Neural cell (in vitro differentiated cells): Measurements from ENCODE around the gene COL25A1. TPM values are rescaled to one million over a fixed set of nuclear protein-coding genes. Genes with fewer than 3 reads are reported as not detected.

Experiments
- H2AFZ ChIP-seq: fragments of 200-600, 300-800 bp; sonication (generic), shearing (Covaris generic); 2 replicates; pipeline ENCODE4 v1.6.0; 2014; ENCODE audit warnings: low read depth, mild to moderate bottlenecking, antibody characterized with exemption, low read length, moderate library complexity
- H3F3A ChIP-seq: fragments of 200-600 bp; shearing (Covaris generic); 2 replicates; pipeline ENCODE4 v1.6.1; 2016; ENCODE audit warnings: mild to moderate bottlenecking, moderate library complexity, mixed read lengths, antibody characterized with exemption, low read length; ENCODE audit not compliant: insufficient read depth, poor library complexity, severe bottlenecking
- H3K27ac ChIP-seq: fragments of 200-600, 300-800 bp; sonication (generic), shearing (Covaris generic); 2 replicates; pipeline ENCODE4 v1.5.1; 2014; ENCODE audit warnings: mild to moderate bottlenecking, low read length, moderate library complexity
- H3K27me3 ChIP-seq: fragments of 300-800, 200-600 bp; sonication (generic), shearing (Covaris generic); 2 replicates; pipeline ENCODE4 v1.6.0; 2014; ENCODE audit warnings: mild to moderate bottlenecking, low read depth, low read length, moderate library complexity; ENCODE audit not compliant: insufficient read depth
- H3K36me3 ChIP-seq: fragments of 300-800, 200-600 bp; sonication (generic), shearing (Covaris generic); 2 replicates; pipeline ENCODE4 v1.5.1; 2014; ENCODE audit warnings: mild to moderate bottlenecking, antibody characterized with exemption, low read length, moderate library complexity; ENCODE audit not compliant: insufficient read depth
- H3K4me2 ChIP-seq: fragments of 300-800, 200-600 bp; sonication (generic), shearing (Covaris generic); 2 replicates; pipeline ENCODE4 v1.6.0; 2014; ENCODE audit warnings: mild to moderate bottlenecking, low read length
- H3K4me3 ChIP-seq: fragments of 300-800, 200-600 bp; sonication (generic), shearing (Covaris generic); 2 replicates; pipeline ENCODE4 v1.5.1; 2014; ENCODE audit warnings: mild to moderate bottlenecking, low read length, moderate library complexity
- H3K79me2 ChIP-seq: fragments of 200-600 bp; shearing (Covaris generic); replicated peaks from 2 replicates; pipeline ENCODE4 v1.6.0; 2014; ENCODE audit warnings: mild to moderate bottlenecking, low read length, moderate library complexity; ENCODE audit not compliant: insufficient read depth
- H3K9ac ChIP-seq: fragments of 300-800, 200-600 bp; sonication (generic), shearing (Covaris generic); 2 replicates; pipeline ENCODE4 v1.6.1; 2016; ENCODE audit warnings: mild to moderate bottlenecking, low read length, mixed read lengths
- H3K9me2 ChIP-seq: fragments of 200-600 bp; shearing (Covaris generic); 2 replicates; pipeline ENCODE4 v1.6.1; 2016; ENCODE audit warnings: mild to moderate bottlenecking, low read length, mixed read lengths; ENCODE audit not compliant: insufficient read depth
- H3K9me3 ChIP-seq: fragments of 200-600, 300-800 bp; sonication (generic), shearing (Covaris generic); 2 replicates; pipeline ENCODE4 v1.6.1; 2016; ENCODE audit warnings: mild to moderate bottlenecking, mixed run types, low read length, moderate library complexity, mixed read lengths
- H4K20me1 ChIP-seq: fragments of 200-600 bp; shearing (Covaris generic); 2 replicates; pipeline ENCODE4 v1.6.1; 2016; ENCODE audit warnings: mild to moderate bottlenecking, mixed run types; ENCODE audit not compliant: insufficient read depth
- CTCF ChIP-seq: fragments of 450-650 bp; IDR thresholded peaks from 2 replicates; pipeline ENCODE4 v1.5.1; 2014; ENCODE audit warnings: antibody characterized with exemption, mild to moderate bottlenecking, moderate library complexity; ENCODE audit not compliant: poor library complexity, severe bottlenecking
- EP300 ChIP-seq: fragments of 450-650 bp; conservative IDR thresholded peaks from 2 replicates; pipeline ENCODE4 v1.6.1; 2014; ENCODE audit warnings: antibody characterized with exemption, mild to moderate bottlenecking, moderate library complexity; ENCODE audit not compliant: poor library complexity, severe bottlenecking
- EZH2 ChIP-seq: fragments of 200-600, 300-800 bp; shearing (Covaris generic), sonication (generic); IDR thresholded peaks from 2 replicates; pipeline ENCODE4 v1.6.1; 2014; ENCODE audit warnings: antibody characterized with exemption, low read length, borderline replicate concordance, mild to moderate bottlenecking; ENCODE audit not compliant: insufficient read depth, poor library complexity, severe bottlenecking
- MXI1 ChIP-seq: fragments of 450-650 bp; conservative IDR thresholded peaks from 2 replicates; pipeline ENCODE4 v1.6.1; 2014; ENCODE audit warnings: antibody characterized with exemption, mild to moderate bottlenecking; ENCODE audit not compliant: poor library complexity, severe bottlenecking
- POLR2AphosphoS5 ChIP-seq: IDR thresholded peaks from 2 replicates; pipeline ENCODE4 v1.6.1; 2012
- RAD21 ChIP-seq: fragments of 450-650 bp; conservative IDR thresholded peaks from 2 replicates; pipeline ENCODE4 v1.6.1; 2014; ENCODE audit warnings: antibody characterized with exemption, mild to moderate bottlenecking, moderate library complexity
- REST ChIP-seq: IDR thresholded peaks from 2 replicates; pipeline ENCODE4 v1.6.1; 2012; ENCODE audit warnings: borderline replicate concordance
- SMC3 ChIP-seq: fragments of 450-650 bp; conservative IDR thresholded peaks from 2 replicates; pipeline ENCODE4 v1.6.1; 2014; ENCODE audit warnings: antibody characterized with exemption, mild to moderate bottlenecking, moderate library complexity; ENCODE audit not compliant: poor library complexity
- TAF1 ChIP-seq: IDR thresholded peaks from 2 replicates; pipeline ENCODE4 v1.6.1; 2012; ENCODE audit warnings: low read depth
- polyA plus RNA-seq: library from polyadenylated mRNA; depleted of rRNA; stranded (reverse); fragments of >200 nt; gene quantifications from 2 replicates; pipeline ENCODE4 v1.2.3, GENCODE V29; 2014

Gene COL25A1
- polyA plus RNA-seq, 1 donor from 2014 or later: 32.3 TPM

DNA sequence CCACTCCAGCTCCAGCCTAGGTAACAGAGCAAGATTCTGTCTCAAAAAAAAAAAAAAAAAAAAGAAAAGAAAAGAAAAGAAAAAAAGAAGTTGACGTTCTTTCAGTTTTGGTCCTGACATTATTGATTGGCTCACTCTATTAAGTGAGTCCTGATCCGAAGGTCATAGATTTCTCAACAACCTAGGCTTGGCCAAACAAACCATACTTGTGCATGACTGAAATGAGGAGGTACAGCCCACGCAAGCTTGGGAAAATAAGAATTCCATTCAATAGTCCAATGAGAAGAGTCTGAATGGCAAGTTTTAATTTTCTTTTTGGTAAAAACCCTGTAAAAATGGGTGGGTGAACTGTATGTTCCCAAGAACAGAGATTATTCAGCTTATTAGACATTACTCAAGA lies 536.4 kb downstream of the COL25A1 start:
- TF ChIP-seq REST (no peak), TAF1 (no peak), EP300 (no peak), RAD21 (no peak), CTCF (no peak), EZH2 (no peak), SMC3 (no peak), MXI1 (no peak), POLR2AphosphoS5 (no peak)
- Histone ChIP-seq H3K9me3 (no peaks in the 10 kb centered on the region), H4K20me1 (no peaks in the 10 kb centered on the region), H3K27ac (no peak overlapping the region), H3K9ac (no peak overlapping the region), H3K4me3 (no peak overlapping the region), H3K4me2 (no peak overlapping the region), H3K36me3 (no peaks in the 10 kb centered on the region), H3K79me2 (no peaks in the 10 kb centered on the region), H2AFZ (no peak overlapping the region), H3K9me2 (no peaks in the 10 kb centered on the region), H3F3A (no peaks in the 10 kb centered on the region), H3K27me3 (peaks cover 25% of the 10 kb centered on the region)

DNA sequence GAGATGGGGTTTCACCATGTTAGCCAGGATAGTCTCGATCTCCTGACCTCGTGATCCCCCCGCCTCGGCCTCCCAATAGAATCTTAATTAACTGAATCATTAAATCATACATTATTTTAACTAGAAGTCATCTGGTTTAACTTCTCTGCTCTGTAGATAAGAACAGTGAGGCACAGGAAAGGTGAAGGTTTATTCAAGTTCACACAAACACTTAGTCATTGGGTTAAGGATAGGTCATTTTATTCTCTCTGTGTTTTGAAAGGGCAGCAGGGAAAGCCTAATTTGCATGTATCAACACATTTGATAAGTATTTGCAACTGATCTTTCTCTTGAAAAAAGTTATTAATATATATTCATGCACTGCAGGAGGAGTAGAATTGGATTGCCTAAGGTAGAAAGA lies 538.5 kb downstream of the COL25A1 start:
- H2AFZ ChIP-seq: no peak overlapping the region
- no peaks in the 10 kb centered on the region for H3K36me3 ChIP-seq
- H3K27me3 ChIP-seq: peaks cover 26% of the 10 kb centered on the region
- no peaks in the 10 kb centered on the region for H3K9me2 ChIP-seq
- no peak overlapping the region for H3K4me3 ChIP-seq
- H3K27ac ChIP-seq: no peak overlapping the region
- H3K79me2 ChIP-seq: no peaks in the 10 kb centered on the region
- H3K9ac ChIP-seq: no peak overlapping the region
- H3K4me2 ChIP-seq: no peak overlapping the region
- H3F3A ChIP-seq: no peaks in the 10 kb centered on the region
- H3K9me3 ChIP-seq: no peaks in the 10 kb centered on the region
- H4K20me1 ChIP-seq: no peaks in the 10 kb centered on the region
- TF ChIP-seq CTCF (no peak), TAF1 (no peak), EP300 (no peak), EZH2 (no peak), POLR2AphosphoS5 (no peak), MXI1 (no peak), REST (no peak), RAD21 (no peak), SMC3 (no peak)
